GM18867 (cell line): Measurements from ENCODE around the gene DBNDD2.

Experiments used
- ATAC-seq: cut with Tn5 transposase; IDR thresholded peaks from one replicate; pipeline ENCODE4 v1.9.1; 2021; ENCODE audit warnings: mild to moderate bottlenecking, moderate library complexity; ENCODE audit not compliant: unreplicated experiment

DBNDD2 gene

GRCh38 chr20:45415822-45416637, 7.9 kb downstream of the DBNDD2 start, which contains the start of gene PIGT:
TSS of gene PIGT (plus strand) at chr20:45416141. CDS start at chr20:45416157, 16 bp downstream.
- peak; percentile 64 for ATAC-seq

- no peak for ATAC-seq
These were observed 8.8 kb downstream of the DBNDD2 start for GRCh38 chr20:45416917-45417316.

- ATAC-seq: peak; percentile 83
These were observed 11.4 kb downstream of the DBNDD2 start for GRCh38 chr20:45419188-45420091.

GRCh38 chr20:45420125-45420524, 12.0 kb downstream of the DBNDD2 start:
- no peak for ATAC-seq

- no peak for ATAC-seq
These were observed 15.6 kb downstream of the DBNDD2 start for GRCh38 chr20:45423700-45424099.

- no peak for ATAC-seq
These were observed 17.5 kb downstream of the DBNDD2 start for GRCh38 chr20:45425561-45425960.

- no peak for ATAC-seq
These were observed 18.4 kb downstream of the DBNDD2 start for GRCh38 chr20:45426320-45427016.

GRCh38 chr20:45427236-45428149, 19.4 kb downstream of the DBNDD2 start:
- no peak for ATAC-seq

- ATAC-seq: no peak
These were observed 21.5 kb downstream of the DBNDD2 start for GRCh38 chr20:45429618-45430017.

- ATAC-seq: peak; percentile 76
These were observed 24.2 kb downstream of the DBNDD2 start for GRCh38 chr20:45432294-45432693.

- ATAC-seq: no peak
These were observed 25.2 kb downstream of the DBNDD2 start for GRCh38 chr20:45433316-45433715.

GRCh38 chr20:45433976-45434375, 25.9 kb downstream of the DBNDD2 start:
- ATAC-seq: no peak

- peak; percentile 80 for ATAC-seq
These were observed 28.8 kb downstream of the DBNDD2 start for GRCh38 chr20:45436732-45437485.

- ATAC-seq: no peak
These were observed 32.3 kb downstream of the DBNDD2 start for GRCh38 chr20:45440424-45440823.

GRCh38 chr20:45440891-45441685, 33.0 kb downstream of the DBNDD2 start:
- ATAC-seq: no peak

GRCh38 chr20:45441746-45442145, 33.7 kb downstream of the DBNDD2 start:
- ATAC-seq: no peak

GRCh38 chr20:45444050-45444449, 36.0 kb downstream of the DBNDD2 start:
- ATAC-seq: no peak

- ATAC-seq: no peak
These were observed 37.9 kb downstream of the DBNDD2 start for GRCh38 chr20:45445805-45446562.
